K562 (cell line): ENCODE measurements around the gene ALKBH8. TPM values are rescaled to one million over a fixed set of nuclear protein-coding genes. Genes with fewer than 3 reads are reported as not detected.

ENCODE experiments used
- BCL6 ChIP-seq: fragments of 250-450 bp; sonication (Bioruptor Pico); IDR thresholded peaks from 2 replicates; pipeline ENCODE4 v1.4.0; 2020
- BCOR ChIP-seq: fragments of 450-650 bp; IDR thresholded peaks from 2 replicates; pipeline ENCODE4 v1.6.1; 2016
- CBX2 ChIP-seq: fragments of 200-600 bp; sonication (generic); IDR thresholded peaks from one replicate; pipeline ENCODE4 v1.6.1; 2012; ENCODE audit warnings: mild to moderate bottlenecking, low read length, inconsistent platforms; ENCODE audit not compliant: insufficient read depth, poor library complexity, severe bottlenecking
- CGGBP1 ChIP-seq: fragments of 250-450 bp; sonication (Bioruptor Pico); IDR thresholded peaks from 2 replicates; pipeline ENCODE4 v1.9.0; 2021; ENCODE audit warnings: mild to moderate bottlenecking
- DIDO1 ChIP-seq: fragments of 450-650 bp; IDR thresholded peaks from 2 replicates; pipeline ENCODE4 v1.6.1; 2016; ENCODE audit warnings: low read depth, missing biosample characterization, missing genetic modification characterization
- GTF2A2 ChIP-seq: IDR thresholded peaks from 2 replicates; pipeline ENCODE4 v1.6.1; 2016; ENCODE audit warnings: mild to moderate bottlenecking, missing genetic modification characterization, missing compliant biosample characterization
- HDAC6 ChIP-seq: IDR thresholded peaks from 2 replicates; pipeline ENCODE4 v1.6.1; 2012; ENCODE audit warnings: low read depth, mild to moderate bottlenecking, control low read depth, inconsistent platforms, low read length, moderate library complexity
- HMG20A ChIP-seq: fragments of 450-650 bp; formaldehyde crosslinking; conservative IDR thresholded peaks from 2 replicates; pipeline ENCODE4 v1.4.0; 2020; ENCODE audit warnings: mild to moderate bottlenecking, mixed read lengths
- KDM5B ChIP-seq: fragments of 200-600 bp; sonication (generic); IDR thresholded peaks from 2 replicates; pipeline ENCODE4 v1.6.1; 2012; ENCODE audit warnings: low read depth, mild to moderate bottlenecking, moderate library complexity, low read length, control low read depth, inconsistent platforms; ENCODE audit not compliant: insufficient replicate concordance
- KLF13 ChIP-seq: fragments of 450-650 bp; IDR thresholded peaks from 2 replicates; pipeline ENCODE4 v1.6.1; 2016; ENCODE audit warnings: missing genetic modification characterization, low read depth, mild to moderate bottlenecking, missing compliant biosample characterization, moderate library complexity, borderline replicate concordance
- MAFF ChIP-seq: IDR thresholded peaks from 2 replicates; pipeline ENCODE4 v1.6.1; 2012; ENCODE audit warnings: low read length, improper control_type of control experiment
- MTA1 ChIP-seq: fragments of 450-650 bp; IDR thresholded peaks from 2 replicates; pipeline ENCODE4 v1.6.1; 2017; ENCODE audit warnings: borderline replicate concordance
- NONO ChIP-seq, 2 experiments: fragments of 200-400 bp in 1 of 2; fragments of 450-650 bp in 1 of 2; formaldehyde crosslinking in 1 of 2; IDR thresholded peaks; 2 replicates each; pipeline ENCODE4 v1.6.1; 2017; ENCODE audit warnings: low read depth in 2 of 2, mild to moderate bottlenecking in 2 of 2, moderate library complexity in 2 of 2, low read length in 1 of 2
- RHOXF2B ChIP-seq: fragments of 250-450 bp; sonication (Bioruptor Pico); conservative IDR thresholded peaks from 2 replicates; pipeline ENCODE4 v1.5.1; 2021
- SRSF9 ChIP-seq: fragments of 200-400 bp; formaldehyde crosslinking; IDR thresholded peaks from 2 replicates; pipeline ENCODE4 v1.6.1; 2017; ENCODE audit warnings: low read depth, low read length, borderline replicate concordance
- XRCC3 ChIP-seq: fragments of 450-650 bp; IDR thresholded peaks from 2 replicates; pipeline ENCODE4 v1.6.1; 2017; ENCODE audit warnings: mild to moderate bottlenecking, moderate library complexity
- ZNF253 ChIP-seq: fragments of 250-450 bp; sonication (Bioruptor Pico); conservative IDR thresholded peaks from 2 replicates; pipeline ENCODE4 v1.6.1; 2021; ENCODE audit warnings: mild to moderate bottlenecking
- ZNF3 ChIP-seq: fragments of 250-450 bp; sonication (Bioruptor Pico); IDR thresholded peaks from 2 replicates; pipeline ENCODE4 v1.5.0; 2021; ENCODE audit warnings: mild to moderate bottlenecking, moderate library complexity
- ZNF41 ChIP-seq: fragments of 250-450 bp; sonication (Bioruptor Pico); conservative IDR thresholded peaks from 2 replicates; pipeline ENCODE4 v1.4.0; 2020; ENCODE audit warnings: mild to moderate bottlenecking
- ZNF561 ChIP-seq: fragments of 450-650 bp; formaldehyde crosslinking; conservative IDR thresholded peaks from 2 replicates; pipeline ENCODE4 v1.4.0; 2020; ENCODE audit warnings: mild to moderate bottlenecking, moderate library complexity
- ZNF717 ChIP-seq: fragments of 250-450 bp; sonication (Bioruptor Pico); IDR thresholded peaks from 2 replicates; pipeline ENCODE4 v1.5.0; 2021
- polyA plus RNA-seq, 8 experiments: library from polyadenylated mRNA; depleted of rRNA in 4 of 8; stranded (reverse) in 5 of 8; unstranded in 3 of 8; fragments of >200 nt; fragmentation: Nextera tagmentation in 2 of 8; fragmentation: Illumina TruSeq in 1 of 8; extraction: Ambion mirVana in 2 of 8; extraction: Trizol in 1 of 8; gene quantifications; 2 replicates each; pipeline versions ENCODE4 v1.2.1 to v1.2.3, GENCODE V29; 2011 to 2014; ENCODE audit warnings: inconsistent platforms in 1 of 8, missing spikeins in 1 of 8
- total RNA-seq, 7 experiments: library from RNA; depleted of rRNA in 6 of 7; stranded (reverse); fragments of >200 nt in 6 of 7; fragmentation: Illumina TruSeq in 2 of 7; extraction: Trizol in 2 of 7; gene quantifications; 2 replicates each; pipeline versions ENCODE4 v1.2.1 to v1.2.3, GENCODE V29; 2011 to 2021; ENCODE audit warnings: low replicate concordance in 1 of 7
- TF ChIP-seq, protein P1 (sequence below): fragments of 450-650 bp; IDR thresholded peaks from one replicate; pipeline ENCODE4 v1.6.1; 2018; ENCODE audit warnings: mild to moderate bottlenecking, moderate library complexity; ENCODE audit not compliant: partially characterized antibody
- TF ChIP-seq, protein P2 (sequence below): fragments of 450-650 bp; IDR thresholded peaks from 2 replicates; pipeline ENCODE4 v1.7.0; 2016; ENCODE audit warnings: borderline replicate concordance

ALKBH8 gene
- total and polyA plus RNA-seq, 9 of the 15 experiments (the other 6 are each of a cell fraction or from before 2014, with no cell fraction given), result 4.3 to 14.4 (median 9.1) TPM

- TF ChIP-seq NONO (IDR thresholded peaks at IDR 0.05; ENCODE audit: low read depth in 2 of 2, low read length in 1 of 2) (no peak), ZNF561 (no peak), KLF13 (no peak), SRSF9 (no peak), DIDO1 (peak; percentile 92), HMG20A (CRISPR knock-in tag) (no peak), ZNF717 (no peak), HDAC6 (no peak), BCOR (no peak), ZNF3 (no peak), RHOXF2B (CRISPR knock-in tag) (no peak), XRCC3 (no peak), ZNF41 (CRISPR knock-in tag) (no peak), MAFF (no peak), GTF2A2 (tag) (no peak), MTA1 (0 out of 2 replicates have a peak, but pooled peaks have one; percentile 60), CGGBP1 (CRISPR knock-in tag) (no peak), CBX2 (no peak), KDM5B (peak; percentile 35), ZNF253 (CRISPR knock-in tag) (no peak), BCL6 (CRISPR knock-in tag) (no peak)
- TF ChIP-seq, protein P1, sequence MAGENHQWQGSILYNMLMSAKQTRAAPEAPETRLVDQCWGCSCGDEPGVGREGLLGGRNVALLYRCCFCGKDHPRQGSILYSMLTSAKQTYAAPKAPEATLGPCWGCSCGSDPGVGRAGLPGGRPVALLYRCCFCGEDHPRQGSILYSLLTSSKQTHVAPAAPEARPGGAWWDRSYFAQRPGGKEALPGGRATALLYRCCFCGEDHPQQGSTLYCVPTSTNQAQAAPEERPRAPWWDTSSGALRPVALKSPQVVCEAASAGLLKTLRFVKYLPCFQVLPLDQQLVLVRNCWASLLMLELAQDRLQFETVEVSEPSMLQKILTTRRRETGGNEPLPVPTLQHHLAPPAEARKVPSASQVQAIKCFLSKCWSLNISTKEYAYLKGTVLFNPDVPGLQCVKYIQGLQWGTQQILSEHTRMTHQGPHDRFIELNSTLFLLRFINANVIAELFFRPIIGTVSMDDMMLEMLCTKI, result no peak
- TF ChIP-seq, protein P2, sequence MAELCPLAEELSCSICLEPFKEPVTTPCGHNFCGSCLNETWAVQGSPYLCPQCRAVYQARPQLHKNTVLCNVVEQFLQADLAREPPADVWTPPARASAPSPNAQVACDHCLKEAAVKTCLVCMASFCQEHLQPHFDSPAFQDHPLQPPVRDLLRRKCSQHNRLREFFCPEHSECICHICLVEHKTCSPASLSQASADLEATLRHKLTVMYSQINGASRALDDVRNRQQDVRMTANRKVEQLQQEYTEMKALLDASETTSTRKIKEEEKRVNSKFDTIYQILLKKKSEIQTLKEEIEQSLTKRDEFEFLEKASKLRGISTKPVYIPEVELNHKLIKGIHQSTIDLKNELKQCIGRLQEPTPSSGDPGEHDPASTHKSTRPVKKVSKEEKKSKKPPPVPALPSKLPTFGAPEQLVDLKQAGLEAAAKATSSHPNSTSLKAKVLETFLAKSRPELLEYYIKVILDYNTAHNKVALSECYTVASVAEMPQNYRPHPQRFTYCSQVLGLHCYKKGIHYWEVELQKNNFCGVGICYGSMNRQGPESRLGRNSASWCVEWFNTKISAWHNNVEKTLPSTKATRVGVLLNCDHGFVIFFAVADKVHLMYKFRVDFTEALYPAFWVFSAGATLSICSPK, result no peak
These were observed at the start of gene ALKBH8 (continued) for GRCh38 chr11:107565219-107565937.
